Neutrophil (primary cell): ENCODE data around the gene ERMARD.

ENCODE experiments used
- H3K27ac ChIP-seq: fragments of 200-600 bp; sonication (generic); 2 replicates; pipeline ENCODE4 v1.5.1; 2016; ENCODE audit warnings: mild to moderate bottlenecking, moderate library complexity
- H3K27me3 ChIP-seq: fragments of 200-600 bp; sonication (generic); 2 replicates; pipeline ENCODE4 v1.6.0; 2016; ENCODE audit warnings: mild to moderate bottlenecking
- H3K36me3 ChIP-seq: fragments of 200-600 bp; sonication (generic); 2 replicates; pipeline ENCODE4 v1.5.1; 2017
- H3K4me1 ChIP-seq, 2 experiments: fragments of 200-600 bp in 1 of 2; sonication (generic) in 1 of 2; 1 replicate in 1 of 2; 2 replicates in 1 of 2; pipeline versions ENCODE4 v1.5.1 to v1.6.1; 2013 to 2016; ENCODE audit warnings: low read depth in 1 of 2, low read length in 1 of 2, mild to moderate bottlenecking in 1 of 2, moderate library complexity in 1 of 2; ENCODE audit not compliant: control insufficient read depth in 1 of 2, insufficient read depth in 1 of 2
- H3K4me3 ChIP-seq, 2 experiments: fragments of 200-600 bp in 1 of 2; sonication (generic) in 1 of 2; 1 replicate in 1 of 2; 2 replicates in 1 of 2; pipeline ENCODE4 v1.5.1; 2013 to 2016; ENCODE audit warnings: low read depth in 1 of 2, low read length in 1 of 2, mild to moderate bottlenecking in 1 of 2, moderate library complexity in 1 of 2
- H3K9me3 ChIP-seq: fragments of 200-600 bp; sonication (generic); 2 replicates; pipeline ENCODE4 v1.5.1; 2016
- CTCF ChIP-seq: fragments of 200-600 bp; sonication (generic); IDR thresholded peaks from 2 replicates; pipeline ENCODE4 v1.5.1; 2016; ENCODE audit warnings: antibody characterized with exemption

The ERMARD gene

GRCh38 chr6:169803816-169804340 is 52.5 kb downstream of the ERMARD start:
- peaks cover 27% of the 10 kb centered on the region for H3K27me3 ChIP-seq
- H3K27ac ChIP-seq: no peak overlapping the region
- H3K4me3 ChIP-seq: no peak overlapping the region
- TF ChIP-seq CTCF: no peak
- H3K9me3 ChIP-seq: no peaks in the 10 kb centered on the region
- peaks cover 6 to 13% of the 10 kb centered on the region in 2 experiments for H3K4me1 ChIP-seq
- H3K36me3 ChIP-seq: no peaks in the 10 kb centered on the region

GRCh38 chr6:169804427-169804826 is 53.0 kb downstream of the ERMARD start:
- H3K4me1 ChIP-seq: peaks cover 6 to 13% of the 10 kb centered on the region in 2 experiments
- H3K36me3 ChIP-seq: no peaks in the 10 kb centered on the region
- H3K4me3 ChIP-seq: no peak overlapping the region
- peaks cover 21% of the 10 kb centered on the region for H3K27me3 ChIP-seq
- no peak overlapping the region for H3K27ac ChIP-seq
- no peaks in the 10 kb centered on the region for H3K9me3 ChIP-seq
- TF ChIP-seq CTCF: no peak

- no peak for TF ChIP-seq CTCF
- H3K27me3 ChIP-seq: peaks cover 16% of the 10 kb centered on the region
- H3K36me3 ChIP-seq: no peaks in the 10 kb centered on the region
- no peaks in the 10 kb centered on the region for H3K9me3 ChIP-seq
- no peak overlapping the region for H3K4me3 ChIP-seq
- peaks cover 3 to 10% of the 10 kb centered on the region in 2 experiments for H3K4me1 ChIP-seq
- no peak overlapping the region for H3K27ac ChIP-seq
Measured at GRCh38 chr6:169805242-169805838, 53.9 kb downstream of the ERMARD start.

GRCh38 chr6:169806701-169807100 is 55.3 kb downstream of the ERMARD start:
- Histone ChIP-seq H3K4me3 (no peak overlapping the region), H3K4me1 (no peaks in the 10 kb centered on the region), H3K27ac (no peak overlapping the region), H3K9me3 (no peaks in the 10 kb centered on the region), H3K36me3 (no peaks in the 10 kb centered on the region), H3K27me3 (peaks cover 16% of the 10 kb centered on the region)
- TF ChIP-seq CTCF: no peak

GRCh38 chr6:169807229-169807628 is 55.8 kb downstream of the ERMARD start:
- Histone ChIP-seq H3K9me3 (no peaks in the 10 kb centered on the region), H3K36me3 (no peaks in the 10 kb centered on the region), H3K27ac (no peak overlapping the region), H3K27me3 (peaks cover 16% of the 10 kb centered on the region), H3K4me1 (no peaks in the 10 kb centered on the region), H3K4me3 (no peak overlapping the region)
- TF ChIP-seq CTCF: no peak
